ENCODE results near the gene CNPY4.

DNA sequence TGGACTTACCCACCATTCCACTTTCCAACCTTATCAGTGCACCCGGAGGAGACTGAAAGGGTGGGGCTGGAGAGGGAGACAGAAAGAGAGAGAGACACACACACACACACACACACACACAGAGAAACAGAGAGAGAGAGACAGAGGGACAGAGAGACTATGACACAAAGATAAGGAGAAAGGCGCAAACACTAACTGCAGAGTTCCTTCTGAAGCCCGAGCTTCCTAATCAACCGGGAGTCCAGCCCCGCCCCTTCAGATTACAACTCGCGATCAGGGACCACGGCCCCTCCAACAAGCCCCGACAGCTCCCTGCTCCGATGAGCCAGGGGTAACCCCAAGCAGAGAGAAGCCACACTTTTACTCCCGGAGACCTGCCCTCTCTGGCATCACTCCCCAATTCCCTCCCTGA, 48.5 kb downstream of the CNPY4 start:
- TF ChIP-seq CTCF (IDR thresholded peaks at IDR 0.05): no peak
- TF ChIP-seq POLR2AphosphoS5 (IDR thresholded peaks at IDR 0.05; ENCODE audit: insufficient read depth in 1 of 2, low read depth in 1 of 2): no peak
- no peak for TF ChIP-seq POLR2A (IDR thresholded peaks at IDR 0.05)

Measured in vagina (tissue), 2 donors.